Glutamatergic neuron (in vitro differentiated cells): Measurements from ENCODE around the gene TDRD3. TPM values are rescaled to one million over a fixed set of nuclear protein-coding genes. Genes with fewer than 3 reads are reported as not detected.
"Not testable (repeated sequence)": the region's sequence is repeated elsewhere in the genome, so short reads cannot be mapped to it uniquely, and the experiment has no call there.

Experiments used
- DNase-seq: peaks from one replicate; pipeline ENCODE4 v3.0.0; 2022
- H3K27ac Mint-ChIP-seq: one replicate; pipeline ENCODE4 v1.8.0; 2020; ENCODE audit warnings: mild to moderate bottlenecking, mixed read lengths, inconsistent platforms; ENCODE audit not compliant: unreplicated experiment
- H3K27me3 Mint-ChIP-seq: one replicate; pipeline ENCODE4 v1.8.0; 2020; ENCODE audit warnings: mild to moderate bottlenecking, moderate library complexity, mixed read lengths, inconsistent platforms; ENCODE audit not compliant: unreplicated experiment
- H3K36me3 Mint-ChIP-seq: one replicate; pipeline ENCODE4 v1.8.0; 2020; ENCODE audit warnings: mild to moderate bottlenecking, mixed read lengths, inconsistent platforms; ENCODE audit not compliant: unreplicated experiment
- H3K4me1 Mint-ChIP-seq: one replicate; pipeline ENCODE4 v1.8.0; 2020; ENCODE audit warnings: mild to moderate bottlenecking, low read depth, mixed read lengths, inconsistent platforms; ENCODE audit not compliant: unreplicated experiment
- H3K4me3 Mint-ChIP-seq: one replicate; pipeline ENCODE4 v1.8.0; 2020; ENCODE audit warnings: mild to moderate bottlenecking, mixed read lengths, inconsistent platforms; ENCODE audit not compliant: unreplicated experiment
- H3K9me3 Mint-ChIP-seq: one replicate; pipeline ENCODE4 v1.8.0; 2020; ENCODE audit warnings: mild to moderate bottlenecking, moderate library complexity, mixed read lengths, inconsistent platforms; ENCODE audit not compliant: unreplicated experiment
- total RNA-seq: library from RNA; stranded (reverse); fragmentation: NEBNext Ultra II Directional; extraction: Animal tissue kit (Norgen Biotek cat#: 25700); gene quantifications from one replicate; pipeline ENCODE4 v1.2.1, GENCODE V29; 2021; ENCODE audit not compliant: unreplicated experiment
- TF ChIP-seq, protein P1 (sequence below): fragments of 200-600 bp; sonication (generic); IDR thresholded peaks from one replicate; pipeline ENCODE4 v1.5.0; 2021; ENCODE audit not compliant: partially characterized antibody, unreplicated experiment

TDRD3 gene
- total RNA-seq, 1 donor from 2014 or later = 15.8 TPM

DNA sequence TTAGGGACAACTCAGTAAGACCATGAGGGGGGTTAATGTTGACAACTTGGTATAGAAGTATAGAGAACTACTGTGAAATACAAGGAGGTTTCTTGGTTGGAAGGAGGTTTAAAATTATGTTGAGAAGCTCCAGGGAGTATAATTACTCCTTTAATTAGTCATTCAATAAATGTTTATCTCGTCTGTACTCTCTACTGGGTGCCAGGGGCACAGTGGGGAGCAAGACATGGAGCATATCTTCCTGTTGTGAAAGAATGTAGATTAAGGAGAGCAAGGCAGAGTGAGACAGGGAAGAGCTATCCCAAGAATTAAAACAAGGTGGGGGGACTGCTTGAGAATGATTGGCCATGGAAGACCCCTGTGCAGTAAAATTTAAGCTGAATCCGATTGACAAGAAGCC is 33.7 kb upstream of the TDRD3 start:
- Mint-ChIP-seq H3K27ac (no peak overlapping the region), H3K36me3 (no peaks in the 10 kb centered on the region), H3K9me3 (no peaks in the 10 kb centered on the region), H3K4me1 (no peaks in the 10 kb centered on the region), H3K4me3 (no peak overlapping the region), H3K27me3 (peaks cover 1% of the 10 kb centered on the region)
- no peak for DNase-seq
- TF ChIP-seq, protein P1, sequence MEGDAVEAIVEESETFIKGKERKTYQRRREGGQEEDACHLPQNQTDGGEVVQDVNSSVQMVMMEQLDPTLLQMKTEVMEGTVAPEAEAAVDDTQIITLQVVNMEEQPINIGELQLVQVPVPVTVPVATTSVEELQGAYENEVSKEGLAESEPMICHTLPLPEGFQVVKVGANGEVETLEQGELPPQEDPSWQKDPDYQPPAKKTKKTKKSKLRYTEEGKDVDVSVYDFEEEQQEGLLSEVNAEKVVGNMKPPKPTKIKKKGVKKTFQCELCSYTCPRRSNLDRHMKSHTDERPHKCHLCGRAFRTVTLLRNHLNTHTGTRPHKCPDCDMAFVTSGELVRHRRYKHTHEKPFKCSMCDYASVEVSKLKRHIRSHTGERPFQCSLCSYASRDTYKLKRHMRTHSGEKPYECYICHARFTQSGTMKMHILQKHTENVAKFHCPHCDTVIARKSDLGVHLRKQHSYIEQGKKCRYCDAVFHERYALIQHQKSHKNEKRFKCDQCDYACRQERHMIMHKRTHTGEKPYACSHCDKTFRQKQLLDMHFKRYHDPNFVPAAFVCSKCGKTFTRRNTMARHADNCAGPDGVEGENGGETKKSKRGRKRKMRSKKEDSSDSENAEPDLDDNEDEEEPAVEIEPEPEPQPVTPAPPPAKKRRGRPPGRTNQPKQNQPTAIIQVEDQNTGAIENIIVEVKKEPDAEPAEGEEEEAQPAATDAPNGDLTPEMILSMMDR = no peak

DNA sequence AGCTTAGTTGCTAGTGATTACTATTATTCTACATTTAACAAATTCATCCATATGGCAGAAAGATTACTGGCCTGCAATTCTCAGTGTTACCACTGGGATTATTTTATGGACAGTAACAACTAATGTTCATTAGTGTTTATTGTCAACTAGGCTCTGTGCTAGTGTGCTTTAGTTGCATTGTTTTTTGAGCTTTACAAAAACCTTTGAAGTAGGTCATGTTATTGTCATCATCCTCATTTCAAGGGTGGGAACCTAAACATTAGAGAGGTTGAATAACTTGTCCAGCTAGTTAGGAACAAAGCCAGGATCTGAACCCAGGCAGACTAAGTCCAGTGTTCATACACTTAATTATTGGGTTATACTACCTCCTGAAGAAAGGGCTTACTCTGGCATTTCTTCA is 27.8 kb upstream of the TDRD3 start:
- DNase-seq = no peak
- H3K4me1 Mint-ChIP-seq = no peaks in the 10 kb centered on the region
- H3K27ac Mint-ChIP-seq = no peak overlapping the region
- no peaks in the 10 kb centered on the region for H3K9me3 Mint-ChIP-seq
- no peaks in the 10 kb centered on the region for H3K27me3 Mint-ChIP-seq
- no peak overlapping the region for H3K4me3 Mint-ChIP-seq
- H3K36me3 Mint-ChIP-seq = no peaks in the 10 kb centered on the region
- TF ChIP-seq, protein P1 = peak; percentile 70

DNA sequence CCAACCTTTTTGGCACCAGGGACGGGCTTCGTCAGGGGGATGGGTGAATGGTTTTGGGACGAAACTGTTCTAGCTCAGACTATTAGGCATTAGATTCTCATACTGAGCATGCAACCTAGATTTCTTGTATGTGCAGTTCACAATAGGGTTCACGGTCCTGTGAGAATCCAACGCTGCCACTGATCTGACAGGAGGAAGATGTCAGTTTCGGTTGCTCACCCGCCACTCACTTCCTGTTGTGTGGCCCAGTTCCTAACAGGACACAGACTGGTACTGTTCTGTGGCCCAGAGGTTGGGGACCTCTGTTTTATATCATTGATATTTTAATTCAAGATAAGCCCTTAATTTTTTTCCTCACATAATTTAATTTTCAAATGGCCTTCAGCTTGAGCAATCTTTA is 26.7 kb upstream of the TDRD3 start:
- Mint-ChIP-seq H3K36me3 (no peaks in the 10 kb centered on the region), H3K27me3 (no peaks in the 10 kb centered on the region)

DNA sequence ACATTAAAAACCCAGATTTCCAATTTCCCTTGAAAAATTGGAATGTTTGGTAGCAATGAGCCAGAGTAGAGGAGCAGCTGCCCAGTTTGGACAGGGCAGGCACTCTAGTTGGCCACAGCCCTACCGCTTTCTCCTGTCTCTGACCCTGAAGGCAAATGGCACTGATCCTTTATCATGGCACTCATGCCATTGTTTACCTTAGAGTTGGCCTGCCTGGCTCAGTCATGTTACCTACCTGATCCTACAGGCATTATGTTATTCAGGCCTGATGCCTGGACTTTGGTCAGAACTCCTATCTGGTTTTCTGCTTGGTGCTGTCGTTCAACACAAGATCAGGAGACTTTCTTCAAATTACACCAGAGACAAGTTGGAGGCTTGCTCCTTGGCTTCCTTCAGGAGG is 24.9 kb upstream of the TDRD3 start:
- Mint-ChIP-seq H3K27me3 (peaks cover 2% of the 10 kb centered on the region), H3K9me3 (peaks cover 2% of the 10 kb centered on the region), H3K36me3 (no peaks in the 10 kb centered on the region), H3K4me3 (no peak overlapping the region), H3K4me1 (no peaks in the 10 kb centered on the region), H3K27ac (no peak overlapping the region)
- TF ChIP-seq, protein P1 = no peak
- DNase-seq = no peak

More for the DNA sequence above, 26.7 kb upstream of the TDRD3 start:
- Mint-ChIP-seq H3K4me1 (no peaks in the 10 kb centered on the region), H3K27ac (no peak overlapping the region), H3K4me3 (no peak overlapping the region), H3K9me3 (peaks cover 1% of the 10 kb centered on the region)
- DNase-seq = no peak
- TF ChIP-seq, protein P1 = no peak

DNA sequence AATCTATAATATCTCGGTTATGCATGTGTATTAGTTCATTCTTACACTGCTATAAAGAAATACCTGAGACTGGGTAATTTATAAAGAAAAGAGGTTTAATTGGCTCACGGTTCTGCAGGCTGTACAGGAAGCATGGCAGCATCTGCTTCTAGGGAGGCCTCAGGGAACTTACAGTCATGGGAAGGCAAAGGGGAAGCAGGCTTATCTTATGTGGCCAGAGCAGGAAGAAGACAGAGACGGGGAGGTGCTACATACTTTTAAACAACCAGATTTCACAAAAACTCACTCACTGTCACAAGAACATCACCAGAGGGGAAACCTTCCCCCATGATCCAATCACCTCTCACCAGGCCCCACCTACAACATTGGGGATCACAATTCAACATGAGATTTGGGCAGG is 17.7 kb upstream of the TDRD3 start:
- H3K27ac Mint-ChIP-seq, H3K36me3 Mint-ChIP-seq: not testable (repeated sequence)

More for the DNA sequence above, 17.7 kb upstream of the TDRD3 start:
- H3K4me3 Mint-ChIP-seq, H3K4me1 Mint-ChIP-seq, DNase-seq, H3K27me3 Mint-ChIP-seq, H3K9me3 Mint-ChIP-seq: not testable (repeated sequence)
